ENCODE data around the gene SLC25A44.

DNA sequence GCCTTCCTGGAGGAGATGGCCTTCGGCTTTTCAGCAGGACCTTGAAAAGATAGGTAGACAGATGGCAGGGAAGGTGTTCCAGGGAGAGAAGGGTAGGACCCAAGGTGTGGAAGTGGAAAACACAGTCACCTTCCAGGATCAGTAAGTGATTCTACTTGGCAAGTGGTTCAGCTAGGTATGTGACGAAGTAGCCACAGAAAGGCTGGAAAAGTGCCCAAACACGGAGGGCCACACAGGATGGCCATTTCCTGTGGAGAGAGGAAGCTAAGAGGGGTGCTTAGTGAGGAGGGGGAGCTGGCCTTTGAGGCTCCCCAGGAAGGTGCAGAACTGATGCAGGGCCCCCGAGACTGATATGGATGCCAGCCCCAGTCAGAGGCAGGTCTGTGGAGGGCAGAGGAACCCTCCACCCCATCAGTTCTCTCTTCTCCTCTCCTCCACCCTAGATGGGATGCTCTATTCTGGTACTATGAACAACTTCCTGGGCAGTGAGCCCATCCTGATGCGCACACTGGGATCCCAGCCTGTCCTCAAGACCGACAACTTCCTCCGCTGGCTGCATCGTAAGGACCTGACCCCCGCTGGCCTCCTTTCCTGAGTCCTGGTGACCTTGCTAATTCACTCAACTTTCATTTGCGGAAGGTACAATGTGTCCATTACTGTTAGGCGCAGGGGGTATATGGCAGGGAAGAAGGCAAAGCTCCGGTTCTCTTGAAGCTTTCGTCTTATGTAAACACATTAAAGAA lies 33.7 kb upstream of the SLC25A44 start:
- no peak for TF ChIP-seq POLR2A (IDR thresholded peaks at IDR 0.05; ENCODE audit: low read depth, low read length)
- TF ChIP-seq POLR2AphosphoS5 (IDR thresholded peaks at IDR 0.05; ENCODE audit: low read depth, low read length): no peak
- no peak for TF ChIP-seq TAF1 (IDR thresholded peaks at IDR 0.05; ENCODE audit: borderline replicate concordance, low read depth, low read length)
